GM18511 (cell line): ENCODE measurements around the gene SLIT3.

Source experiments
- ATAC-seq: cut with Tn5 transposase; IDR thresholded peaks from one replicate; pipeline ENCODE4 v1.9.1; 2021; ENCODE audit warnings: mild to moderate bottlenecking, moderate library complexity; ENCODE audit not compliant: unreplicated experiment

Gene SLIT3

DNA sequence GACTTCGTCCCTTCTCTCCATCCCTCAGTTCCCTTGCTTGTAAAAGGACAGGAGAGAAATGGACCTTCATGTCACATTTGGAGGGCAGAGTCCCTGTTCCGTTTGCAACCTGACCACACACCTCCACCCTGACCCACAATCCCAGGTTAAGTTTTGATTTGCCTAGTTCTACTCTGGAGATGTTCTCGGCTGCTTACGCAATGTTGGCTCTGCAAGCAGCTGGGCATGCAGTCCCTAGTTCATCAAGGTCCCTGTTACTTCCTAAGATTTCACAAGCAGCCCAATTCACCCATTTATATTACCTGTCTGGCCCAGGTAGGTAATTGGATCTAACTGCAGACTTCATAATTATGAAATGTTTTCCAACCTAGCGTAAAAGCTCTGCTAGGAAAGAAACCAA, 28.8 kb downstream of the SLIT3 start:
- ATAC-seq: no peak

- ATAC-seq: no peak
Measured at GRCh38 chr5:169270827-169271226, 30.1 kb downstream of the SLIT3 start.

DNA sequence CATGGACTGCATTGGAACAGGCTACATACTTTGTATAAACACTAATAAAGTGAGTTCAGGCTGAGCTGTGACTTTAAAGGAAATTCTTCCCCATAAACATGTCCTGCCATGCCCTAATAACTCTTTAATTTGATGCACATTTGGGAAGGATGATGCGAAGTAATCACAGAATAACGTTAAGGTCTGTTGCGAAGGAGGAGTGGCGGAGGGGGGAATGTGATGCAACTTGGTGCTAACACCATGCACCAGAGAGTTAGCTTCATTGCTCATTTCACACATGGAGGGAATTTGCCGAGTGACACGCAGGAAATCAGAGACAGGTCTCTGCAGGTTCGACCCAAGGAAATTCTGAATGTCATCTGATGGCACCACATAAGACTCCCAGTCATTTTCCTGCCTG, 32.9 kb downstream of the SLIT3 start:
- ATAC-seq: no peak

DNA sequence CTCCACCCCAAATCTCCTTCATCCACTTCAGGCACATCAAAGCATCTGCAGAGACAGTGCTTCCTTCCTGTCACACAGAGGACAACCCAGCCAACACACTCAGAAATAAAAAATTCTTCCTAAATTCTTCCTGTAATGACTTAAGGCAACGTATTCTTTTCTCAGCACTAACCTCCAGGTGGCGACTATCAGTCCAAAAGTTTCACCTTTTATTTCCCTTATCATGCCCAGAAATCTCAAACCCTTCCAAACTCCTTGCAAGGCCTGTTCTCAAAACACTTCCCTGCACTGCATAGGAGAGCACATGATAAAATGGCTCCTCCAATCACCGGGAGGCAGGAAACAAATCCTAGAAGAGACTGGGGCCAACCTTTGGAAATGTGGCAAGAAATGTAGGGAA, 35.1 kb downstream of the SLIT3 start:
- ATAC-seq: no peak

DNA sequence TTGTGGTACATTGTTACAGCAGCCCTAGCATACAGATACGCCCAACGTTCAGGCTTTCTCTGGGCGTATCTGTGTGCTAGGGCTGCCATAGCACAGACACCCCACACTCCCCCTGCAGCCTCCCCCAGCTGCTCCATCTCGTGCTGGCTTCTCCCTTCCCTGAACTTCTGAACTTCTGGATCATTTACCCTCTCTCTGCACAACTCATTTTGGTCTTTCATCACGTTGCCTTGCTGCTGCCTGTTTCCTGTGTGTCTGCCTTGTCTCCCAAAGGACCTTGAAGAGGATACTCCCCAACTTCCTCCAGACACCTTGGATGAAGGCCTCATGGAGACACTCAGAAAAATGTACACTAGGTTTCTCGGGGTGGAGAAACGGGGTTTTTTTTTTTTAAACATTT, 37.3 kb downstream of the SLIT3 start:
- no peak for ATAC-seq

DNA sequence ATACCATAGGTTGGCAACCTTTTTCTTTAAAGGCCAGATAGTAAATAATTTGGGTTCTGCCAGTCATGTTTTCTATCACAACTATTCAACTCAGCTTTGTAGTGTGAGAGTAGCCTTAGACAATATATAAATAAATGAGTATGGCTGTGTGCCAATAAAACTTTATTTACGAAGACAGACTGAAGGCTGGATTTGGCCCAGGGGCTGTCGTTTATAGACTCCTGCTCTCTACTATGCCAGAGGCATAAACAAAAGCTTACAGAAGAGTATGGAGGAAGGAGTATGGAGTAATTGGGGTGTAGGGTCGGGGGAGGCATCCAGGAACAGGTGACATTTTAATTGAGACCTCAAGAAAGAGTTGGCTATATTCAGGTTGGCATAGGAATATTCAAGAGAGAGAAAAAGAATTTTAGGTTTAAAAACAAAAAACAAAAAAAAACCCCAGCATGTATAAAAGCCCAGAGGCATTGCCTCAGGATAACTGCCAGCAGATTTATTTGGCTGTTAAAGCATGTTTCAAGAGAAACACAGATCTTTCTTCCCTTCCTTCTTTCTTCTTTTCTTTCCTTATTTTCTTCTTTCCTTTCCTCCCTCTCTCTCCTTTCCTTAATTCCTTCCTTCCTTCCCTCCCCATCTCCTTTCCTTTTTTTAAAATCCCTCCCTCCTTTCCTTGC, 39.9 kb downstream of the SLIT3 start:
- no peak for ATAC-seq

- ATAC-seq: no peak
Measured at GRCh38 chr5:169258372-169259000, 42.5 kb downstream of the SLIT3 start.

DNA sequence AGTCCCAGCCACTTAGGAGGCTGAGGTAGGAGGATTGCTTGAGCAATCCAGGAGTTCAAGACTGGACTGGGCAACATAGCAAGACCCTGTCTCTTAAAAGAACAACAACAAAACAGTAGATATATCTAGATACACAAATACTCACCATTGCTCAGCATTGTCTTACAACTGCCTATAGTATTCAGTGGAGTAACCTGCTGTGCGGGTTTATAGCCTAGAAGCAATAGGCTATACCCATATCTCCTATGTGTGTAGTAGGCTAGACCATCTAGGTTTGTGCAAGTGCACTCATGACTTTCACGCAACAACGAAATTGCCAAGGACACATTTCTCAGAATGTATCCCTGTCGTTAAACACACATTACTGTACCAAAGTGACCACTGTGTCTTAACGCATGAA, 44.7 kb downstream of the SLIT3 start:
- no peak for ATAC-seq

GRCh38 chr5:169253071-169253470, 47.9 kb downstream of the SLIT3 start:
- no peak for ATAC-seq

DNA sequence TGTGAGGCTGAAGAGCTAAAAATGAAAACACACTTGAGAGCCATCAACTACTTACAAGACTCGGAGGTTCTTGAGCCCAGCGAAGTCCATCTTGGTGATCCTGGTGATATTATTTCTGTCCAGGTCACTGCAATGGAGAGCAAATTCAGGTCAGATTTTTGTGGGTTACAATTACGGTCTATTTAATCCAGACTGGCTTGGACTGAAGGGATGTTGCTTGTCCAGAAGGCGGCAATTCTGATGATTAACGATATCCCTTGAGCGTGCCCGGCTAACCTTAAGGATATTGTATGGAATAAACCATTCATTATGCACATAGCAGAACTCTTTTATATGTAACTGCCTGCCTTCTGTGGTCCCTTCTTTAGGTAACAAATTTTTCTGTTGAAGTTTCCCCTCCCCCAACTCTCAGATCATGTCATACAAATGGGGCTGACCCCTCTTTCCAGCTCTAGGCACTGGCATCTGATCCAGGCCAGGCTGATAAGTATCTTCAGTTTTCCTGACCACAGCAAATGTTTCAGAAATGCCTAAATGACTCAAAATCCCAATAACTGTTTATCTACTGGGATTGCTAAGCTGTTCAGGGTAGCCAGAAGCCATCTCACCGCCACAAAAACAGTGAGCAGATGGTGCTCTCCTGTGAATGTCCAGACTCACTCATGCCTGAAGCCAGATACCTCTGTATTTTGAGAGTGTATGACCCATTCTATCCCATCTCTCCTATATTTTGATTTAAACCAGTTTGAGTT, 49.4 kb downstream of the SLIT3 start:
- ATAC-seq: no peak

DNA sequence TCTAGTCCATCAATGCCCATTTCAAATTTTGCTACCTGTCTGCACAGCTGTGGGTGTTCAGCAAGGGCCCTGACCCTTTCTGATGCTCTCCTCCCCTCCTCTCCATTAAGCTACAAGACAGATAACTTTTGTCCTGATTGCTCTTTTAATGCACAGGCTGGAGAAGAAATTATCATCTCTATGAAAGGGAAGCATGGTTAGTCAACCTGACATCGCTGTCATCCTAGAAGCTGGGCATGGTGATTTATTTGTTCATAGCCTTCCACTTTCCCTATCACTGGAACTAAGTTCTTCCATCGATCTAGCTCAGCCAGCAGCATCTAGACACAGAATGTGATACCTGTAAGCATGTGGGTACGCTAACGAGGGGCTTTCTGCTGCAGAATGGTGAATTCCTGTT, 50.1 kb downstream of the SLIT3 start:
- ATAC-seq: no peak

- ATAC-seq: no peak
Measured at GRCh38 chr5:169248996-169249395, 51.9 kb downstream of the SLIT3 start.

- ATAC-seq: no peak
Measured at GRCh38 chr5:169248550-169248949, 52.4 kb downstream of the SLIT3 start.

GRCh38 chr5:169244812-169245211, 56.1 kb downstream of the SLIT3 start:
- ATAC-seq: no peak

GRCh38 chr5:169243651-169244422, 57.1 kb downstream of the SLIT3 start:
- ATAC-seq: no peak

DNA sequence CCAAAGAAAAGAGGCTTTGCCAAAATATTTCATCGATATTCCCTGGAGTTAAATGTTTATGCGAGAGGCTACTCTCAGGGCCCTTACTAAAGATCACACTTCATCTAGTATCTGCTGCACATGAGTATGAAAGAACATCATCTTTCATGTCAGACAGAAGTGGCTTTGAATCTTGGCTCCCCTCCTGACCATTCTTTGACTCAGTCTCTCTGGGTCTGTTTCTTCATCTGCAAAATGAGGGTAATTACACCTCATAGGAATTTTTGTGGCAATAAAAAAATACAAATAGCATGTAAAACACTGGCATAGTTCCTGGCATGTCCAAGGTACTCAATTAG, 58.1 kb downstream of the SLIT3 start:
- ATAC-seq: no peak

DNA sequence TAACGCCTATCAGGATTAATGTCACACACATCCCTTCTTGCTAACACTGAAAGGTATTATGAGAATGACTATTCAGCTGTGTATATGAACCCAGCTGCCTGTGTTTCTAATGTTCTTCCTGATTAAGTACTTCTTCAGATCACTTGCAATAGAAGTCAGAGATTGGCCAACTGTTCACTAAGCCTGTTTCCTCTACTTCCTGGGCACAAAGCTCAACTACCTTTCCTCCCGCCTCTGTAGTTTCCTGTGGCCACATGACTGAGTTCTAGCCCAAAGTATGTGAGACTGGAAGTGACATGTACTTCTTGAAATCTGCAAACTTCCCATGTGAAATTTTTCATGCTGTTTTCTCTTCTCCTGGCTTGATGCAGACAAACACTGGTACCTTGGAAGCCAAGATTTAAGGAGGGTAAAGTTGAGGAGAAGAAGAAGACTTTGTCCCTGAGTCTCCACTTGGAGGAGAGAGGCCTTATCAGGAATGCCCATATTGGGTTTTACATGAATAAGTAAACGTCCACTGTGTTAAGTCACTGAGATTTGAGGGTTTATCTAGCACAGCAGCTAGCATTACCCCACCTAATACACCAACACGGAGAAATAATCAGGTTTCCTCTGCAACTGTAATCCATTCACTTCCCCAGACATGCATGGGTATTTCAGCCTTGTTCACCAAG, 58.6 kb downstream of the SLIT3 start:
- ATAC-seq: no peak

GRCh38 chr5:169229342-169229892, 71.5 kb downstream of the SLIT3 start:
- ATAC-seq: no peak

- no peak for ATAC-seq
Measured at GRCh38 chr5:169226895-169227294, 74.0 kb downstream of the SLIT3 start.

DNA sequence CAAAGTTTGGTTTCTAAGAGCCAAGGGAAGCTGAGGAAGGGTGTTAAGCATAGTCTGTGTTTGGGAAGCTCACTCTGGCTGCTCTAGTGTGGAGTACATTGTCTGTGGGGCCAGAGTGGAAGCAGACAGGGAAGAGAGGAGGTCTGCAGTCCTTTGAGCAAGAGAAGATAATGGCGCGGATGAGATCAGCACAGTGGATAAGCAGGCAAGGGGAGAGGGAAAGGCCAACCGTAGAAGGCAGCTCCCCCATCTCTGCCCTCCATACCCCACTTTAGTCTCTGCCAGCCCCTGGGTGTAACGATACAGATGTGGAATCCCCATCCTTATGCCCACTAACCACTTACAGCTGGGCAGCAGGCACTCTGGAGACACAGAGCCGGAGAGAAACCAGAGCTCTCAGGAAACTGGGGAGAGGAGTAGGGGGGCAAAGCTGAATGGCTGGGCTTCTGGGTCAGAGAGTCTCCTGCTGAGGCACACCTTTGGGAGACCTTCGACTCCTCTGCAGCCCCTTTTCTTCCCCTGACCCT, 75.0 kb downstream of the SLIT3 start:
- ATAC-seq: no peak

- no peak for ATAC-seq
Measured at GRCh38 chr5:169223595-169223953, 77.4 kb downstream of the SLIT3 start.
